Glomerular endothelial cell (primary cell): ENCODE measurements around the gene PHKG2. TPM values are rescaled to one million over a fixed set of nuclear protein-coding genes. Genes with fewer than 3 reads are reported as not detected.
A peak's percentile ranks its signal among the peaks of the same experiment; 100 is the strongest.

Experiments used
- DNase-seq: peaks from one replicate; pipeline ENCODE4 v3.0.0-alpha.2; 2011; ENCODE audit warnings: low read depth, low spot score; ENCODE audit errors: extremely low read depth
- total RNA-seq: library from RNA; depleted of rRNA; stranded (reverse); fragments of >200 nt; gene quantifications from 2 replicates; pipeline ENCODE4 v1.2.3, GENCODE V29; 2015

Gene PHKG2
- total RNA-seq, 1 donor from 2014 or later, result 25.3 TPM

DNA sequence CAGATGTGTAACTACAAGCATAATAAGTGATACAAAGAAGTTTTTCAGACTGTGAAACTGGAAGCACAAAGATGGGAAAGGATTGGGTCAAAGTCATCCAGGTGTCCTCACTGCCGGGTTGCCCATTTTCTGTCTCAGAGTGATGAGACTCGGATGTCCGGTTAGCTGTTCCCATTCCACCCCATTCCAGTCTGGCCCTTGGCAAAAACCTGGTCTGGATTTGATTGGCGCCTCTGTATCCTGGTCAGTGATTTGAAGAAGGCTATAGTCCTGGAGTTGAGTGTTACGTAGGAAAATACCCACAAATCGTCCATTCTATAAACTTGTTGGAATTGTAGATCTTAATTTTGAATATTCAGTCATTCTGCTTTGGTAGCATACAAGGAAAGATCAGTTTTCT, 19.9 kb upstream of the PHKG2 start:
- no peak for DNase-seq

DNA sequence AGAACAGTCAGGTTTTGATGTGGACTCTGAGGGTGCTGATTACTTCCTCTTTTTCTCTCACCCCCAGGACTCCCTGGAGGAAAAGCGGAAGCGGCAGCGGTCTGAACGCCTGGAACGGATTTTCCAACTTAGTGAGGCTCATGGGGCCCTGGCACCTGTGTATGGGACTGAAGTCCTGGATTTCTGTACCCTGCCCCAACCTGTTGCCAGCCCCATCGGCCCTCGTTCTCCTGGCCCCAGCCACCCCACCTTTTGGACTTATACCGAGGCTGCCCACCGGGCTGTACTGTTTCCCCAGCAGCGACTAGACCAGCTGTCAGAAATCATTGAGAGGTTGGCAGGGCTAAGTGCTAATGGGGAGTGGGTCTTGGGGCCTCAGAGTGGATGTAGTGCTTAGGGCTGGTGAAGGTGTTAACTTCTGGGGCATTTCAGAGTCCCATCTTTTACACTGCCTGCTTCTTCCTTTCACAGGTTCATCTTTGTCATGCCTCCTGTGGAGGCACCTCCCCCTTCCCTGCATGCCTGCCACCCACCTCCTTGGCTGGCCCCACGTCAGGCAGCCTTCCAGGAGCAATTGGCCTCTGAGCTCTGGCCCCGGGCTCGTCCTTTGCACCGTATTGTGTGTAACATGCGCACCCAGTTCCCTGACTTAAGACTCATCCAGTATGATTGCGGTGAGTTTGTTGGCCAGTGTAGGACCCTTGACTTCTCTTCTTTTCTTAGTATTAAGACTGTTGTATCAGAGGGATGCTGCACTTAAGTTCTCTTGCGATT, 19.1 kb upstream of the PHKG2 start:
- no peak for DNase-seq

DNA sequence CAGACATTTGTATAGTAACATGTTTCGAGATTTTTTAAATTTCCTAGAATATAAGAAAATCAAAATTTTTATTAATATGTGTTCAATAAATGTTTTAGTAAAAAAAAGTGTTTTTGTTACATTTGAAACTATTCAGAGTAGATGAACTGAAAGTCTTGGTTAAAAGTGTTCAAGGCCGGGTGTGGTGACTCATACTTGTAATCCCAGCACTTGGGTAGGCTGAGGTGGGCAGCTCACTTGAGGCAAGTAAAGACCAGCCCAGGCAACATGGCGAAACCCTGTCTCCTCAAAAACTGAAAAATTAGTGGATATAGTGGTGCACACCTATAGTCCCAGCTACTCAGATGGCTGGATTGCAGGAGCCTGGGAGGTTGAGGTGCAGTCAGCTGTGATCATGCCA, 16.8 kb upstream of the PHKG2 start:
- DNase-seq, result no peak

DNA sequence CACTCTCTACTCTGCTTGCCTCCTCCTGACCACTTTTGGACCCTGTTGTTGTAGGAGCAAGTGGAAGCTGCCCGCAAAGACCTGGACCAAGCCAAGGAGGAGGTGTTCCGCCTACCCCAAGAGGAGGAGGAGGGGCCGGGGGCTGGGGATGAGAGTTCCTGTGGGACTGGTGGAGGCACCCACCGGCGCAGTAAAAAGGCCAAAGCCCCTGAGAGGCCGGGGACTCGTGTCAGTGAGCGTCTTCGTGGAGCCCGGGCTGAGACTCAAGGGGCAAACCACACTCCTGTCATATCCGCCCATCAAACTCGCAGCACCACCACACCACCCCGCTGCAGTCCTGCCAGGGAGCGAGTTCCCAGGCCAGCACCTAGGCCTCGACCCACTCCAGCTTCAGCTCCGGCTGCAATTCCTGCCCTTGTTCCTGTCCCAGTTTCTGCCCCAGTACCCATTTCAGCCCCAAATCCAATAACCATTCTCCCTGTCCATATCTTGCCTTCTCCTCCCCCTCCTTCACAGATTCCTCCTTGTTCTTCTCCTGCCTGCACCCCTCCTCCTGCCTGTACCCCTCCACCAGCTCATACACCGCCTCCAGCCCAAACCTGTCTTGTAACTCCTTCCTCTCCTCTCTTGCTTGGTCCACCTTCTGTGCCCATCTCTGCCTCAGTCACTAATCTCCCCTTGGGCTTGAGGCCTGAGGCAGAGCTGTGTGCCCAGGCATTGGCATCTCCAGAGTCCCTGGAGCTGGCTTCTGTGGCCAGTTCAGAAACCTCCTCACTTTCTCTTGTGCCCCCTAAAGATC, 11.0 kb upstream of the PHKG2 start:
- no peak for DNase-seq

DNA sequence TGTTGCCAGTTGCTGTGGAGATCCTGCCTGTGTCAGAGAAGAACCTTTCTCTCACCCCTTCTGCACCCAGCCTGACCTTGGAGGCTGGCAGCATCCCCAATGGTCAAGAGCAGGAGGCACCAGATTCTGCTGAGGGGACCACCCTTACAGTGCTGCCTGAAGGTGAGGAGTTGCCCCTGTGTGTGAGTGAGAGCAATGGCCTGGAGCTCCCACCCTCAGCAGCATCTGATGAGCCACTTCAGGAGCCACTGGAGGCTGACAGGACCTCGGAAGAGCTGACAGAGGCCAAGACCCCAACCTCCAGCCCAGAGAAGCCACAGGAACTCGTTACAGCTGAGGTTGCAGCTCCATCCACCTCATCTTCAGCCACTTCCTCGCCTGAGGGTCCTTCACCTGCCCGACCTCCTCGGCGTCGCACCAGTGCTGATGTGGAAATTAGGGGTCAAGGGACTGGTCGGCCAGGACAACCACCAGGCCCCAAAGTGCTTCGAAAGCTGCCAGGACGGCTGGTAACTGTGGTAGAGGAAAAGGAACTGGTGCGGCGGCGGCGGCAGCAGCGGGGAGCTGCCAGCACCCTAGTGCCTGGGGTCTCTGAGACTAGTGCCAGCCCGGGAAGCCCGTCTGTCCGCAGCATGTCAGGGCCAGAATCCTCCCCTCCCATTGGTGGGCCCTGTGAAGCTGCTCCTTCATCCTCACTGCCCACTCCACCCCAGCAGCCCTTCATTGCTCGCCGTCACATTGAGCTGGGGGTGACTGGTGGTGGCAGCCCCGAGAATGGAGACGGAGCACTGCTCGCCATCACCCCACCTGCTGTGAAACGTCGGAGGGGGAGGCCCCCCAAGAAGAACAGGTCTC, 10.2 kb upstream of the PHKG2 start:
- no peak for DNase-seq

- DNase-seq, result no peak
These were observed 9.0 kb upstream of the PHKG2 start for GRCh38 chr16:30738984-30739951.

- no peak for DNase-seq
These were observed 7.6 kb upstream of the PHKG2 start for GRCh38 chr16:30740364-30741251.

GRCh38 chr16:30741461-30741914, 6.7 kb upstream of the PHKG2 start:
- peak; percentile 78 for DNase-seq

- no peak for DNase-seq
These were observed 4.5 kb upstream of the PHKG2 start for GRCh38 chr16:30743716-30744115.

GRCh38 chr16:30744183-30744582, 4.0 kb upstream of the PHKG2 start:
- DNase-seq, result no peak

DNA sequence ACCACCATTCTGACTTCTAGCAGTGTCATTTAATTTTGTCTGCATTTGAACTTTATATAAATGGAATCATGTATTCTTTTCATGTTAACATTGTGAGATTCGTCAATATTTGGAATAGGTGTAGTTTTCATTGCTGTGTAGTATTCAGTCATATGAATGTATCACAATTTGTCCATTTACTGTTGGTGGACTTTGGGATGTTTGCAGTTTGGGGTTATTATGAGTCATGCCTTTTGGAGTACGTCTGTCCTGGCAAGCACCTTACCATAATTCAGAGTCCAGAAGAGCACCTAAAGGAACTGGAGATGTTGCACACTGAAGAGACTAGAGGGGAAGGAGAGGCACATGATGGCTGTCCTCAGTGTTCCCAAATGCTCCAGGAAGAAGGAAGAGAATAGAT, 3.1 kb upstream of the PHKG2 start:
- no peak for DNase-seq

DNA sequence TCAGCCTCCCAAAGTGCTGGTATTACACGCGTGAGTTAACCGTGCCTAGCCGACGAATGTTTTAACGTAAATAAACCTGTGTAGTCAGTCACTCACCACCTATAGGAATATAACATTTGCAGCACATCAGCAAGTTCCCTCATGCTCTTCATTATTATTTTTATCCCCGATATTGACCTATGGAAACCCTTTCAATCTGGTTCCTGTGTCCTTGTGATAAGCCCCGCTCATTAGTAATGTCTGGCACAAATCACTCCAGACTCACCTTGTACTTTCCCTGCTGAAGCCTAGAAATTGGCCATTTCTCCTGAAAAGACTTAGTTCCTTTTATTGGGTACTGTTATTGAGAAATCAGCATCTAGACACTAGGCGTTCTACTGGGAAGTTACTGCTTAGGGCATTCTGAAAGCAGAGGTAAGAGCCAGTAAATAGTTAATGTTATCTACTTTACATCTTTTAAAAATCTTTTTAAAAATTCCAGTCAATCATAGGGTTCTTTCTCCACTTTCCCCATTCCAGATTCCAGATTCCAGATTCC, 1.5 kb upstream of the PHKG2 start:
- no peak for DNase-seq

- no peak for DNase-seq
These were observed 894 bp upstream of the PHKG2 start for GRCh38 chr16:30747331-30747730.

GRCh38 chr16:30748634-30749445, 615 bp downstream of the PHKG2 start:
- DNase-seq, result no peak

DNA sequence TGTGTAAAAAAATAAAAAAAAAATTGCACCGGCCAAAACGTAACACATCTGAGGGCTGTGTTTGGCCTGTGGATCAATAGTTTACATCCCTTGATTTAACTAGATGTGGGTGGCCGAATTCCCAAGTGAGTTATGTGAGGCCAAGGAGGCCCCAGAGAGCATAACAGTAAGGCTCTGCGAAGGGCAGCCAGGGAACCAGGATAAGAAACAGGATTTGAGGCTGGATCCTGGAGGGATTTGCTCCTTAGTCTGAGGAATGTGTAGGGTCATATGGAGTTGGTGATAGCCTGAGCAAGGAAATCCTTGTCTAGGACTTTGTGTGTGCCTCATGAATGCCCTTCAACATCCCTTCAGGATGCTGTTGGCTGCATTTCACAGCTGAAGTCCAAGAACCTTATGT, 2.0 kb downstream of the PHKG2 start:
- no peak for DNase-seq

- DNase-seq, result no peak
These were observed 2.7 kb downstream of the PHKG2 start for GRCh38 chr16:30750876-30751465.

- no peak for DNase-seq
These were observed 5.4 kb downstream of the PHKG2 start for GRCh38 chr16:30753596-30753995.
